Activated B cell treated with CpG ODN at 0.5 μM for 24 hours (primary cell): Measurements from ENCODE around the gene SPPL2C. TPM values are rescaled to one million over a fixed set of nuclear protein-coding genes. Genes with fewer than 3 reads are reported as not detected.

Experiments
- ATAC-seq: fragments of 200-7000 bp; cut with Tn5 transposase; one replicate; pipeline ENCODE4 v1.10.0; 2021; ENCODE audit warnings: low read depth, mild to moderate bottlenecking, moderate library complexity
- CTCF ChIA-PET: fragments of 350-600 bp; sonication (Branson Sonifier 250); formaldehyde crosslinking; loops from one replicate; lab custom pipeline; 2021; ENCODE audit warnings: antibody characterized with exemption; lab: Charles Lee
- POLR2A ChIA-PET: fragments of 350-600 bp; sonication (Branson Sonifier 250); formaldehyde crosslinking; loops from one replicate; lab custom pipeline; 2021; ENCODE audit warnings: antibody characterized with exemption; lab: Charles Lee
- DNase-seq: peaks from one replicate; pipeline ENCODE4 v3.0.0; 2022
- H3K27ac Mint-ChIP-seq: one replicate; pipeline ENCODE4 v1.8.0; 2020; ENCODE audit warnings: mixed read lengths
- H3K27me3 Mint-ChIP-seq: one replicate; pipeline ENCODE4 v1.8.0; 2021; ENCODE audit warnings: mixed read lengths
- H3K36me3 Mint-ChIP-seq: one replicate; pipeline ENCODE4 v1.8.0; 2021; ENCODE audit warnings: low read depth, mixed read lengths
- H3K4me1 Mint-ChIP-seq: one replicate; pipeline ENCODE4 v1.8.0; 2021; ENCODE audit warnings: mixed read lengths
- H3K4me3 Mint-ChIP-seq: one replicate; pipeline ENCODE4 v1.8.0; 2020; ENCODE audit warnings: mild to moderate bottlenecking, mixed read lengths
- H3K9me3 Mint-ChIP-seq: one replicate; pipeline ENCODE4 v1.8.0; 2020; ENCODE audit warnings: mixed read lengths
- intact Hi-C: fragments of 100-400 bp; cut with micrococcal nuclease; formaldehyde crosslinking; loops from one replicate; pipeline ENCODE4 v1.15.1; 2024
- total RNA-seq: library from RNA; stranded (reverse); gene quantifications from 2 replicates; pipeline ENCODE4 v1.2.3, GENCODE V29; 2022
- TF ChIP-seq, protein P1 (sequence below): fragments of 200-600 bp; IDR thresholded peaks from one replicate; pipeline ENCODE4 v1.8.0; 2022; ENCODE audit warnings: antibody characterized with exemption, mild to moderate bottlenecking

The SPPL2C gene
- total RNA-seq, 1 donor from 2014 or later, result not detected

DNA sequence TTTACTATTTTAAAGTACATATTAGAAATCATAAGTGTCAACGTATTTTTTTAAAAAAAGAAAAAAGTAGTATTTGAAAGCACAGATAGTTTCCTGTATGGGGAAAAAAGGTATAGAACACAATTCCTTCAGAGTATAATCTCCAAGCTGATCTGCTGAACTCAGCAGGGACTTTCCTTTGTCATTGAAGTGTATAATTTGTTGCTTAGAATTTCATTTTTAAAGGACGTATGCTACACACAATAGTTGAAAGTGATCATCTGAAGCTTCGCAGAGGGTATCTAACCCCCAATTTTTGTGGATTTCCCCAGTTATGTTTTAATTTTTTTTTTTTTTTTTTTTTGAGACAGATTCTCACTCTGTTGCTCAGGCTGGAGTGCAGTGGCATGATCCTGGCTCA, 29.5 kb downstream of the SPPL2C start:
- H3K27ac Mint-ChIP-seq, result no peak overlapping the region
- peaks cover 3% of the 10 kb centered on the region for H3K9me3 Mint-ChIP-seq
- POLR2A ChIA-PET, result no interaction called here
- peaks cover 12% of the 10 kb centered on the region for H3K27me3 Mint-ChIP-seq
- TF ChIP-seq, protein P1, sequence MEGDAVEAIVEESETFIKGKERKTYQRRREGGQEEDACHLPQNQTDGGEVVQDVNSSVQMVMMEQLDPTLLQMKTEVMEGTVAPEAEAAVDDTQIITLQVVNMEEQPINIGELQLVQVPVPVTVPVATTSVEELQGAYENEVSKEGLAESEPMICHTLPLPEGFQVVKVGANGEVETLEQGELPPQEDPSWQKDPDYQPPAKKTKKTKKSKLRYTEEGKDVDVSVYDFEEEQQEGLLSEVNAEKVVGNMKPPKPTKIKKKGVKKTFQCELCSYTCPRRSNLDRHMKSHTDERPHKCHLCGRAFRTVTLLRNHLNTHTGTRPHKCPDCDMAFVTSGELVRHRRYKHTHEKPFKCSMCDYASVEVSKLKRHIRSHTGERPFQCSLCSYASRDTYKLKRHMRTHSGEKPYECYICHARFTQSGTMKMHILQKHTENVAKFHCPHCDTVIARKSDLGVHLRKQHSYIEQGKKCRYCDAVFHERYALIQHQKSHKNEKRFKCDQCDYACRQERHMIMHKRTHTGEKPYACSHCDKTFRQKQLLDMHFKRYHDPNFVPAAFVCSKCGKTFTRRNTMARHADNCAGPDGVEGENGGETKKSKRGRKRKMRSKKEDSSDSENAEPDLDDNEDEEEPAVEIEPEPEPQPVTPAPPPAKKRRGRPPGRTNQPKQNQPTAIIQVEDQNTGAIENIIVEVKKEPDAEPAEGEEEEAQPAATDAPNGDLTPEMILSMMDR, result no peak
- H3K4me1 Mint-ChIP-seq, result peaks cover 4% of the 10 kb centered on the region
- H3K4me3 Mint-ChIP-seq, result no peak overlapping the region
- intact Hi-C loops, result no loop called here
- DNase-seq (no peak), ATAC-seq (no peak)
- CTCF ChIA-PET, result no interaction called here
- no peaks in the 10 kb centered on the region for H3K36me3 Mint-ChIP-seq

DNA sequence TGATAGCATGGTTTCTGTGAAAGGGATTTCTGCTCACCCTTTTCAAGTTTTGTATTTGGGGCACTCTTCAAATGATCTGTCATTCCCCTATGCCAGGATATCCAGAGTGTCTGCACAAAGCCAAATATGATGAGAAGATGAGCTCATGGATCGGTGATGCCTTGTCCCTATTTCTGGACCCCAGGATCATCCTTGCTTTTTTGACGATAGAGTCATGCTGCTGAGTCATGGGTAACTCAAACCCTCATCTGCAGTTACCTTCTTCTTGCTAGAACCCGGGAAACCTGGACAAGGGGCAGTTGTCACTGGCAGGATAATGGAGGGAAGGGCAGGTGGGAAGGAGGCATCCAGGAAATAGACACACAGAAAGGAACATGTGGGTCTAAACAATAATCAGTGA, 31.9 kb downstream of the SPPL2C start:
- Mint-ChIP-seq H3K27ac (no peak overlapping the region), H3K27me3 (peaks cover 12% of the 10 kb centered on the region), H3K36me3 (no peaks in the 10 kb centered on the region), H3K4me3 (no peak overlapping the region), H3K4me1 (peaks cover 4% of the 10 kb centered on the region), H3K9me3 (peaks cover 3% of the 10 kb centered on the region)
- DNase-seq (no peak), ATAC-seq (no peak)
- intact Hi-C loops, result no loop called here
- TF ChIP-seq, protein P1, result no peak
- ChIA-PET POLR2A (no interaction called here), CTCF (no interaction called here)

DNA sequence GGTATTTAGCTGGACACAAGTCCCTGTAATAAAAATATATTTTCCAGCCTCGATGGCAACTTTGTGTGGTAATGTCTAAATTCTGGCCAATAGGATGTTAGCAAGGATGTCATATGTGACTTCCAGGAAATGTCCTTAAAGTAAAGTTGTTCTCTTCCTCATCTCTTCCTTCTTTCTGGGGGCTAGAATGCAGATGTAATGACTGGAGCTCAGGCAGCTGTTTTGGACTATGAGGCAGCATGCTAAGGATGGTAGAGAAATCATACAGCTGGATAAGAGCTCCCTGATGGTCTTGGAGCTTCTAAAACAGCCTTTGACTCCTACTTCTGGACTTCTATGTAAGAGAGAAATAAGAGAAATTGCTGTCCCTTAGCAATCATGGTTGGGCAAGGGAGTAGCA, 32.8 kb downstream of the SPPL2C start:
- no peak overlapping the region for H3K4me3 Mint-ChIP-seq
- ChIA-PET CTCF (interaction anchor here (0.8 kb wide), 1 partner anchor 46 kb away, joined by 3 read pairs; no protein-coding TSS in a partner anchor), POLR2A (no interaction called here)
- H3K27ac Mint-ChIP-seq, result no peak overlapping the region
- H3K4me1 Mint-ChIP-seq, result peaks cover 4% of the 10 kb centered on the region
- H3K36me3 Mint-ChIP-seq, result no peaks in the 10 kb centered on the region
- DNase-seq, result no peak
- peaks cover 3% of the 10 kb centered on the region for H3K9me3 Mint-ChIP-seq
- TF ChIP-seq, protein P1, result no peak
- ATAC-seq, result no peak
- H3K27me3 Mint-ChIP-seq, result peaks cover 16% of the 10 kb centered on the region
- intact Hi-C loops, result no loop called here

DNA sequence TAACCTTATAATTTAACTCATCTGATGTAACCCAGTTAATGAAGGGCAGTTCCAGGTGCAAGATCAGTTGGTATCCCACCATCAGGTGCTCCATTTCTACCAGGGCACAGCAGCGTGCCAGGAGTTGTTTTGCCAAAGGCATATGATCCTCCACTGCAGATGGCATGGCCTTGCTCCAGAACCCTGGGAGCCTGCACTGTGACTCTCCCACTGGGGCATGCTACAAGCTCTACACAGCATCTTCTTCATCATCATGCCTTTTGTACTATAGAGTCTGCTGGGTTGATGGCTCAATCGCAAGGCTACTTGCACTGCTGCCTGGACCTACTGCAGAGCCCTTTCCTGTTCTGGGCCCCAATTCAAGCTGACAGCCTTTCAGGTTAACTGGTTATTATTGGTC, 38.4 kb downstream of the SPPL2C start:
- Mint-ChIP-seq H3K27ac (no peak overlapping the region), H3K27me3 (peaks cover 20% of the 10 kb centered on the region), H3K9me3 (peaks cover 3% of the 10 kb centered on the region), H3K4me1 (no peaks in the 10 kb centered on the region), H3K36me3 (no peaks in the 10 kb centered on the region), H3K4me3 (no peak overlapping the region)
- ChIA-PET POLR2A (no interaction called here), CTCF (no interaction called here)
- TF ChIP-seq, protein P1, result no peak
- ATAC-seq (no peak), DNase-seq (no peak)
- intact Hi-C loops, result no loop called here

DNA sequence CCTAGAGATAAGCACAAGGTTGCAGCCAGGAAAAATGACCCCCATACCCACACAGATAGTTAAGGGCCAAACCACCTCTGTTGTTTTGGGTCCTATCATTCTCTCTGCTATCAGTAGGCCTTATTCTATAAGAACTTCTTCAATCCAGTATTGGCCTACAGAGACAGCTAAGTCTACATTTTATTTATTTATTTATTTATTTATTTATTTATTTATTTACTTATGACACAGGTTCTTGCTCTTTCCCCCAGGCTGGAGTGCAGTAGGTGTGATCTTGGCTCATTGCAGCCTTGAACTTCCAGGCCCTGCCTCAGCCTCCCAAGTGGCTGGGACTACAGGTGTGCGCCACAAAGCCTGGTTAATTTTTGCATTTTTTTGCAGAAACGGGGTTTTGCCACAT, 42.2 kb downstream of the SPPL2C start:
- ATAC-seq (no peak), DNase-seq (no peak)
- ChIA-PET POLR2A (no interaction called here), CTCF (no interaction called here)
- Mint-ChIP-seq H3K4me1 (no peaks in the 10 kb centered on the region), H3K36me3 (no peaks in the 10 kb centered on the region), H3K4me3 (no peak overlapping the region), H3K27me3 (peaks cover 11% of the 10 kb centered on the region), H3K9me3 (peaks cover 3% of the 10 kb centered on the region), H3K27ac (no peak overlapping the region)
- intact Hi-C loops, result no loop called here
- TF ChIP-seq, protein P1, result no peak
